GM21737 (cell line): Measurements from ENCODE around the gene PGBD1.

Experiments
- ATAC-seq: cut with Tn5 transposase; IDR thresholded peaks from one replicate; pipeline ENCODE4 v1.9.1; 2021; ENCODE audit warnings: mild to moderate bottlenecking, moderate library complexity; ENCODE audit not compliant: unreplicated experiment

The PGBD1 gene

GRCh38 chr6:28281288-28282064, at the start of gene PGBD1:
Gene PGBD1 (plus strand): TSS chr6:28281572. CDS start chr6:28283814, 2,242 bp downstream.
- ATAC-seq, result peak; percentile 77

- no peak for ATAC-seq
Measured at GRCh38 chr6:28232785-28233184, 48.6 kb upstream of the PGBD1 start.

GRCh38 chr6:28235912-28236452, 45.4 kb upstream of the PGBD1 start:
- no peak for ATAC-seq

GRCh38 chr6:28239636-28240035, 41.7 kb upstream of the PGBD1 start:
- ATAC-seq, result no peak

GRCh38 chr6:28240471-28240870, 40.9 kb upstream of the PGBD1 start:
- no peak for ATAC-seq

GRCh38 chr6:28243946-28244345, 37.4 kb upstream of the PGBD1 start:
- ATAC-seq, result no peak

GRCh38 chr6:28245206-28245941, 36.0 kb upstream of the PGBD1 start:
- ATAC-seq, result no peak

- ATAC-seq, result no peak
Measured at GRCh38 chr6:28248916-28249315, 32.5 kb upstream of the PGBD1 start.

GRCh38 chr6:28250747-28251146, 30.6 kb upstream of the PGBD1 start:
- ATAC-seq, result no peak

- peak; percentile 37 for ATAC-seq
Measured at GRCh38 chr6:28251661-28252008, 29.7 kb upstream of the PGBD1 start.

GRCh38 chr6:28252009-28252975, 29.1 kb upstream of the PGBD1 start, which contains the start of gene ZKSCAN4:
Gene ZKSCAN4 (minus strand): TSS chr6:28252269. CDS start chr6:28251980, 289 bp downstream.
- ATAC-seq, result peak; percentile 63

- no peak for ATAC-seq
Measured at GRCh38 chr6:28254121-28254519, 27.3 kb upstream of the PGBD1 start.

GRCh38 chr6:28257042-28257441, 24.3 kb upstream of the PGBD1 start:
- no peak for ATAC-seq

- no peak for ATAC-seq
Measured at GRCh38 chr6:28258877-28259777, 22.2 kb upstream of the PGBD1 start, which contains the start of gene NKAPL. Gene NKAPL (plus strand): TSS chr6:28259297. CDS start chr6:28259372, 75 bp downstream.

GRCh38 chr6:28263922-28264321, 17.4 kb upstream of the PGBD1 start:
- ATAC-seq, result no peak

GRCh38 chr6:28264834-28265401, 16.5 kb upstream of the PGBD1 start:
- ATAC-seq, result no peak

GRCh38 chr6:28266563-28266961, 14.8 kb upstream of the PGBD1 start:
- ATAC-seq, result no peak

- ATAC-seq, result peak; percentile 96
Measured at GRCh38 chr6:28266962-28267694, 14.2 kb upstream of the PGBD1 start, which contains the start of gene ZSCAN26. Gene ZSCAN26 (plus strand): TSS chr6:28267143. CDS start chr6:28271920, 4,777 bp downstream.

GRCh38 chr6:28267695-28268059, 13.7 kb upstream of the PGBD1 start:
- ATAC-seq, result no peak
